BE2C (cell line): ENCODE results near the gene CLASP1.

Experiments
- DNase-seq: peaks from one replicate; pipeline ENCODE4 v3.0.0-alpha.2; 2020
- H3K27me3 ChIP-seq: fragments of 250-450 bp; sonication (Bioruptor Pico); 2 replicates; pipeline ENCODE4 v1.5.1; 2020; ENCODE audit warnings: mild to moderate bottlenecking
- H3K36me3 ChIP-seq: fragments of 250-450 bp; sonication (Bioruptor Pico); 2 replicates; pipeline ENCODE4 v1.5.1; 2020; ENCODE audit warnings: mild to moderate bottlenecking
- H3K4me1 ChIP-seq: fragments of 250-450 bp; sonication (Bioruptor Pico); 2 replicates; pipeline ENCODE4 v1.5.1; 2020
- H3K4me3 ChIP-seq: 2 replicates; pipeline ENCODE4 v1.5.1; 2011; ENCODE audit warnings: low read depth, low read length
- H3K9me3 ChIP-seq: fragments of 250-450 bp; sonication (Bioruptor Pico); 2 replicates; pipeline ENCODE4 v1.5.1; 2020
- TF ChIP-seq, protein P1 (sequence below): IDR thresholded peaks from 2 replicates; pipeline ENCODE4 v1.5.1; 2012; ENCODE audit warnings: mild to moderate bottlenecking, low read depth, low read length

CLASP1 gene

DNA sequence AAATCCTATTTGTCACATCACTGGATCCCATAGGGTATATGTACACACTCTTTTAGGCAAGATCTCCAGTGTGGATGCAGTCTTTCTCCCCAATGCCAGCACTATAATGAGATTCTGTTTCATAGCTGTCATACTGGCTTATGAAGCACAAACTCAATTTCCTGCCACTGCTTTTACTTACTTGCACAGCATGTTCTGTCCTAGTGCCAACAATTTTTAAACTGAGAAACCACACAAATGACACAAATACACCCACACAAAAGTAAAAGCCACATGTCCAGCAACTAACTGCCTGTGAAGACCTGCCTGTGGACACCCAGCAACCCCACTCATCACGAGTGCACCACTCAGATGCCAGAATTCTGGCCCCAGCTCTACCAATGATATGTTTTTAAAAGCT lies 148.2 kb downstream of the CLASP1 start:
- no peak overlapping the region for H3K4me3 ChIP-seq
- TF ChIP-seq, protein P1, sequence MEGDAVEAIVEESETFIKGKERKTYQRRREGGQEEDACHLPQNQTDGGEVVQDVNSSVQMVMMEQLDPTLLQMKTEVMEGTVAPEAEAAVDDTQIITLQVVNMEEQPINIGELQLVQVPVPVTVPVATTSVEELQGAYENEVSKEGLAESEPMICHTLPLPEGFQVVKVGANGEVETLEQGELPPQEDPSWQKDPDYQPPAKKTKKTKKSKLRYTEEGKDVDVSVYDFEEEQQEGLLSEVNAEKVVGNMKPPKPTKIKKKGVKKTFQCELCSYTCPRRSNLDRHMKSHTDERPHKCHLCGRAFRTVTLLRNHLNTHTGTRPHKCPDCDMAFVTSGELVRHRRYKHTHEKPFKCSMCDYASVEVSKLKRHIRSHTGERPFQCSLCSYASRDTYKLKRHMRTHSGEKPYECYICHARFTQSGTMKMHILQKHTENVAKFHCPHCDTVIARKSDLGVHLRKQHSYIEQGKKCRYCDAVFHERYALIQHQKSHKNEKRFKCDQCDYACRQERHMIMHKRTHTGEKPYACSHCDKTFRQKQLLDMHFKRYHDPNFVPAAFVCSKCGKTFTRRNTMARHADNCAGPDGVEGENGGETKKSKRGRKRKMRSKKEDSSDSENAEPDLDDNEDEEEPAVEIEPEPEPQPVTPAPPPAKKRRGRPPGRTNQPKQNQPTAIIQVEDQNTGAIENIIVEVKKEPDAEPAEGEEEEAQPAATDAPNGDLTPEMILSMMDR: no peak
- DNase-seq: no peak
- H3K4me1 ChIP-seq: no peaks in the 10 kb centered on the region
- H3K9me3 ChIP-seq: no peaks in the 10 kb centered on the region
- H3K27me3 ChIP-seq: no peaks in the 10 kb centered on the region
- peaks cover 3% of the 10 kb centered on the region; the same call in 1 of the 2 replicates for H3K36me3 ChIP-seq

DNA sequence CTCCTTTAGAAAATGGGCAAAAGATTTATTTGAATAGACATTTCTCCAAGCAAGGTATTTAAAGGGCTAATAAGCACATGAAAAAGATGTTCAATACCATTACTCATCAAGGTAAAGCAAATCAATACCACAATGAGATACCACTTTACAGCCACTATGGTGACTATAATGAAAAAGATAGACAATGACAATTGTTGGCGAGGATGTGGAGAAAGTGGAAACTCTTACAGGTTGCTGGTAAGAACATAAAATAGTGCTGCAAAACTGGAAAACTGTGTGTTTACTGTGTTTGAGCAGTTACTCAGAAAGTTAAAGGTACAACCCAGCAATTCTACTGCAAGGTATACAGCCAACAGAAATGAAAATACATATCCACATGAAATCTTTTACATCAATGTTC lies 150.5 kb downstream of the CLASP1 start:
- DNase-seq: no peak
- peaks cover 3% of the 10 kb centered on the region; the same call in 1 of the 2 replicates for H3K36me3 ChIP-seq

DNA sequence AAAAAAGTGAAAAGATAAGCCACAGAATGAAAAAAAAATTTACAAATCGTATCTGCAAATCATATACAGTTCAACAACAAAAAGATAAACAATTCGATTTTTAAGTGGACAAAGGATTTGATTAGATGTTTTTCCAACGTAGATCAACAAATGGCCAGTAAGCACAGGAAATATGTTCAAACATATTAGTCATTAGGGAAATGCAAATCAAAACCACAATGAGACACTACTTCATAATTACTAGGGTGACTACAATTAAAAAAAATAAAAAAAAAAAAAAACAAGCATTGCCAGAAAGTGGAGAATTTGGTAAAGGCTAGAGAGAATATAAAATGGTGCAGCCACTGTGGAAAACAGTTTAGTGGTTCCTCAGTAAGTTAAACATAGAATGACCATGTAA lies 156.9 kb downstream of the CLASP1 start:
- Histone ChIP-seq H3K36me3 (no peaks in the 10 kb centered on the region), H3K4me3 (no peak overlapping the region), H3K9me3 (no peaks in the 10 kb centered on the region), H3K4me1 (peaks cover 3% of the 10 kb centered on the region; the same call in 1 of the 2 replicates), H3K27me3 (no peaks in the 10 kb centered on the region)
- TF ChIP-seq, protein P1: no peak
- DNase-seq: no peak

More for the DNA sequence above, 150.5 kb downstream of the CLASP1 start:
- H3K4me3 ChIP-seq: no peak overlapping the region
- TF ChIP-seq, protein P1: no peak
- no peaks in the 10 kb centered on the region for H3K9me3 ChIP-seq
- H3K27me3 ChIP-seq: no peaks in the 10 kb centered on the region
- no peaks in the 10 kb centered on the region for H3K4me1 ChIP-seq

DNA sequence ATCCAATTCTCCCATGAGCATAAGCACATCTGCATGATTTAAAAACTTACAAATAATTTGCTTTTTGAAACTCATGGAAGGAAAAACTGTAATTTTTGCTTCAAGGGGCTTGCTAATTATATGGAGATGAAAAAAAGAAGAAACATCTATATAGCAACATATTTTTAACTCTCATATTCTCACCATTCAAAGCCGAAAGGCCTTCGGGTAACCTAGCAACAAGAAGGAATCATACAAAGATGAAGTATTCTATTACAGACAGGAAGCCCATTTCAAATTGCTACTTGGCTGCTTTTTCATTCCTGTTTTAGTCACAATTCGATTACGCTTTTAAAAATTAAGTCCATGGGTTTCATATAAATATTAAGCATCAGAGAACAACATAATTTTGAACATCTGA lies 157.7 kb downstream of the CLASP1 start:
- Histone ChIP-seq H3K4me3 (peak overlapping the region; percentile 49), H3K9me3 (no peaks in the 10 kb centered on the region), H3K27me3 (no peaks in the 10 kb centered on the region), H3K36me3 (no peaks in the 10 kb centered on the region), H3K4me1 (peaks cover 3% of the 10 kb centered on the region; the same call in 1 of the 2 replicates)
- TF ChIP-seq, protein P1: no peak
- no peak for DNase-seq

DNA sequence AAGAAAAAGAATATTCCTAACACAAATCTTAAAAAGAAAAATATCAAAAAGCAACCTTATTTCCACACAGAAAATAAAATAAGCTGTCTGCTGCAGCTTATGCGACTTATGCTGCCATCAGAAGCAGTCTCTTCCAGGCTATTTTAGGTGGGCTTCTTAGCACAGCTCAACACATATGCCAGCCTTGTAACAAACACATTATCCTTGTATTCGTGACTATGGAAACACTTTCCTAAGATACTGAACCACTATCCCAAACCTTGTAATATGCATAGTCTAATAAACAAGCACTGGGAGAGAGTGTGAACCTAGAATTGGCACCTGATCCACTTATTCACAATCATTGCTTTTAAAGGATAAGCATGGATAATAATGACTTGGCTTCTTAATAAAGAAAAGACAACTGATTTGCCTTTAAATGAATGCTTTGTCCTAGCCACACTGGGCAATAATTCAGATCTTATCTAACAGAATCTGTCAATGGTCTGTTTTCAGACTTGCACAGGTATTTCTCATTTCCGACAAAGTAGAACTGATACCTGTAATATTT lies 158.6 kb downstream of the CLASP1 start:
- Histone ChIP-seq H3K9me3 (no peaks in the 10 kb centered on the region), H3K36me3 (no peaks in the 10 kb centered on the region), H3K4me3 (no peak overlapping the region), H3K27me3 (no peaks in the 10 kb centered on the region), H3K4me1 (peaks cover 3% of the 10 kb centered on the region; the same call in 1 of the 2 replicates)
- TF ChIP-seq, protein P1: no peak
- DNase-seq: no peak

DNA sequence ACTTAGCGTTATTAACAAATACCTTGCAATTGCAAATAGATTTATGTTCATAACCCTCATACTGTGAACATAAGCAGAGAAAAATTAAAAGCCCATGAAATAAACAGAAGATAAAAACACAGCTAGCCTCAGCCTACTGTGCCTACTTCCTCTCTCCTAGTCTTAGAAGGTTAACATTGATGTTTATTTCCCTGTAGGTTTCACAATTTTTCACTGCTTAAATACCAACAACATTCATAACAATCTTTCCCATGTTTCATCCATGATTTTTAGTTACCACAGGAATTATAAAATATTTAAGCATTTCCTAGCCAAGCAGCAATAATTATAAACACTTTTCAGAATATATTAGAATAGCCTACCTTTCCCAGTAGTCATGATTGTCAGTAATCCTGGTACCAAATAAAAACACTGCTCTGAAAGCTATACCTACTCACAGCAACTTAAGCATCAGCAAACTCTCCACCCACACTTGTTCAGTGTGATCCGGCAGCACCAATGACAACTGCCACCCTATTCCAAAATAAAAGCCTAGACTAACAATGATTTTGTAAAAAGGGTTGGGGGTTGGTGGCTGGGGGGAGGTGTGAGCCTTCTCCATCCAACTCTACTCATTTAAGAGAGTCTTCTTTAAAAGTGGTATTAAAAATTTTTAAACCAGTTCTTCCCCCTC lies 159.2 kb downstream of the CLASP1 start:
- Histone ChIP-seq H3K36me3 (no peaks in the 10 kb centered on the region), H3K4me1 (peaks cover 3% of the 10 kb centered on the region; the same call in 1 of the 2 replicates), H3K4me3 (no peak overlapping the region), H3K9me3 (no peaks in the 10 kb centered on the region), H3K27me3 (no peaks in the 10 kb centered on the region)
- DNase-seq: no peak
- TF ChIP-seq, protein P1: no peak
